Activated CD8-positive, alpha-beta memory T cell treated with anti-CD3 and anti-CD28 coated beads, Interleukin-2, amount 10 ng/mL, durations not matched to agents 7 days and 5 days (primary cell): ENCODE measurements around the gene ARHGAP5. TPM values are rescaled to one million over a fixed set of nuclear protein-coding genes. Genes with fewer than 3 reads are reported as not detected.

Source experiments
- ATAC-seq: fragments of 150-1000 bp; cut with Tn5 transposase; one replicate; pipeline ENCODE4 v1.10.0; 2021; ENCODE audit warnings: moderate library complexity
- CTCF ChIA-PET: fragments of 350-600 bp; sonication (Branson Sonifier 250); formaldehyde crosslinking; loops from one replicate; lab custom pipeline; 2021; ENCODE audit warnings: antibody characterized with exemption; lab: Charles Lee
- DNase-seq: peaks from one replicate; pipeline ENCODE4 v3.0.0-alpha.2; 2020
- H3K27ac Mint-ChIP-seq: one replicate; pipeline ENCODE4 v1.8.0; 2021; ENCODE audit warnings: mild to moderate bottlenecking, mixed read lengths
- H3K27me3 Mint-ChIP-seq: one replicate; pipeline ENCODE4 v1.8.0; 2021; ENCODE audit warnings: mixed read lengths
- H3K36me3 Mint-ChIP-seq: one replicate; pipeline ENCODE4 v1.8.0; 2021; ENCODE audit warnings: mild to moderate bottlenecking, mixed read lengths
- H3K4me1 Mint-ChIP-seq: one replicate; pipeline ENCODE4 v1.8.0; 2021; ENCODE audit warnings: mixed read lengths
- H3K4me3 Mint-ChIP-seq: one replicate; pipeline ENCODE4 v1.8.0; 2021; ENCODE audit warnings: mild to moderate bottlenecking, moderate library complexity, mixed read lengths
- H3K9me3 Mint-ChIP-seq: one replicate; pipeline ENCODE4 v1.8.0; 2022; ENCODE audit warnings: low read depth, mixed read lengths
- total RNA-seq, 2 experiments: library from RNA; stranded (reverse); gene quantifications; one replicate each; pipeline ENCODE4 v1.2.3, GENCODE V29; 2021

The ARHGAP5 gene
- total RNA-seq, 2 experiments from 2014 or later: 25.8 to 29.4 TPM

- CTCF ChIA-PET: interaction anchor here (0.7 to 2.4 kb wide), 6 partner anchors 47 to 277 kb away, joined by 3 to 7 read pairs (median 3); no protein-coding TSS in a partner anchor
- Mint-ChIP-seq H3K4me3 (peak within 1 kb of the TSS; percentile 82), H3K4me1 (peaks cover 43% of the 10 kb centered on the region), H3K27me3 (peaks cover 18% of the 10 kb centered on the region), H3K9me3 (no peaks in the 10 kb centered on the region), H3K36me3 (peaks cover 1% of the 10 kb centered on the region), H3K27ac (peak within 1 kb of the TSS; percentile 98)
- peak; percentile 91 for DNase-seq
- ATAC-seq: peak; percentile 86
These were observed 126.1 kb downstream of the ARHGAP5 start, which contains the start of gene RNU6-8 for GRCh38 chr14:32202998-32203882. RNU6-8 (minus strand) TSS chr14:32203269.

DNA sequence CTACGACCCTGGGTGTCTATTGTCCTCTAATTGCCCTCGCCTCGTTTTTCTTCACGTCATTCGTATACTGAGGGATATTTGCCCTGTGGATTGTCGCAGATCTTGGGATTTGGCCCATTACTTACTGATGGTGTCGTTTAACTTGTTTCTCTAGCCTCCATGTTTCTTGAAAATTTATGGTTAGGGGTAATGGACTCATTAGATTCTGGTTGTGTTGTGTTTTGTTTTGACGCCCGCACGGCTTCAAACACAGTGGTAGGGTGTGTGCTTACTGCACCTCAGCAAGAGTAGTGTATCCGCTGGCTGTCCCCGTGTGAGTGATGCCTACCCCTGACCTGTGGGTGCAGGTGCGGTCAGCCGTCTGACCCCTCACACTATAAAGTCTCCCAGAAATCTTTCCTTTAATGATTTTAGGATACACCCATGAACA, 126.8 kb downstream of the ARHGAP5 start:
- Mint-ChIP-seq H3K27ac (peak overlapping the region; percentile 89), H3K27me3 (peaks cover 25% of the 10 kb centered on the region), H3K4me3 (peak overlapping the region; percentile 82), H3K9me3 (no peaks in the 10 kb centered on the region), H3K4me1 (peaks cover 43% of the 10 kb centered on the region), H3K36me3 (peaks cover 1% of the 10 kb centered on the region)
- ATAC-seq: no peak
- peak; percentile 43 for DNase-seq
- CTCF ChIA-PET: interaction anchor here (0.7 to 2.4 kb wide), 5 partner anchors 46 to 277 kb away, joined by 3 to 7 read pairs (median 3); no protein-coding TSS in a partner anchor

- Mint-ChIP-seq H3K4me1 (peaks cover 39% of the 10 kb centered on the region), H3K36me3 (peaks cover 1% of the 10 kb centered on the region), H3K27me3 (peaks cover 29% of the 10 kb centered on the region), H3K9me3 (no peaks in the 10 kb centered on the region), H3K4me3 (no peak overlapping the region), H3K27ac (no peak overlapping the region)
- CTCF ChIA-PET: interaction anchor here (0.8 to 1.2 kb wide), 2 partner anchors 49 to 132 kb away, joined by 3 to 6 read pairs; no protein-coding TSS in a partner anchor
- ATAC-seq: no peak
- no peak for DNase-seq
These were observed 128.4 kb downstream of the ARHGAP5 start for GRCh38 chr14:32205554-32205953.

GRCh38 chr14:32205984-32206383, 128.9 kb downstream of the ARHGAP5 start:
- no peak for DNase-seq
- Mint-ChIP-seq H3K36me3 (peaks cover 1% of the 10 kb centered on the region), H3K4me3 (no peak overlapping the region), H3K27ac (no peak overlapping the region), H3K4me1 (peaks cover 35% of the 10 kb centered on the region), H3K27me3 (peaks cover 29% of the 10 kb centered on the region), H3K9me3 (no peaks in the 10 kb centered on the region)
- no peak for ATAC-seq
- CTCF ChIA-PET: interaction anchor here (0.8 to 1.2 kb wide), 2 partner anchors 48 to 133 kb away, joined by 3 to 6 read pairs; no protein-coding TSS in a partner anchor

DNA sequence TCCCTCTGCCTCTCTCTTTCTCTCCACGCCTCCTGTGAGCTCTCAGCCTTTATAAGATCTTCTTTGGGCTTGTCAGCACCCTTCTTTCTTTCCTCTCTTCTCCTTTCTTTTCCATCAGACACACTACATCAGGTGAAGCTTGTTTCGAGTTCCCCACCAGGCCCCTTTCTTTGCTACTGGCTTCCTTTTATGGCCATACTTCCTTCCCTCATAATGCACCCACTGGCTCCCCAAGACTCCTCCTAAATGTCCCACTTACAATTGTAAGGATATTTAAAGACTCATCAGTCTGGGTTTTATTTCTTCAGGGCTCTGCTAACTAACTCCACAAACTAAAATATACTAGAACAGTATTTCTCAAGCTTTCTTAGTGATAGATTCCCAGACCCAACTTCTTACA, 129.4 kb downstream of the ARHGAP5 start:
- Mint-ChIP-seq H3K27ac (no peak overlapping the region), H3K4me3 (no peak overlapping the region), H3K36me3 (peaks cover 1% of the 10 kb centered on the region), H3K27me3 (peaks cover 29% of the 10 kb centered on the region), H3K4me1 (peaks cover 34% of the 10 kb centered on the region), H3K9me3 (no peaks in the 10 kb centered on the region)
- DNase-seq (no peak), ATAC-seq (no peak)
- CTCF ChIA-PET: interaction anchor here (1.2 to 1.3 kb wide), 2 partner anchors 14 to 48 kb away, joined by 4 to 6 read pairs; no protein-coding TSS in a partner anchor

- H3K4me3 Mint-ChIP-seq: no peak overlapping the region
- no peak overlapping the region for H3K27ac Mint-ChIP-seq
- no peaks in the 10 kb centered on the region for H3K9me3 Mint-ChIP-seq
- H3K27me3 Mint-ChIP-seq: peaks cover 27% of the 10 kb centered on the region
- H3K4me1 Mint-ChIP-seq: peaks cover 20% of the 10 kb centered on the region
- ATAC-seq: no peak
- no peaks in the 10 kb centered on the region for H3K36me3 Mint-ChIP-seq
- CTCF ChIA-PET: interaction anchor here (1.9 kb wide), 1 partner anchor 44 kb away, joined by 4 read pairs; no protein-coding TSS in a partner anchor
- DNase-seq: no peak
These were observed 131.4 kb downstream of the ARHGAP5 start for GRCh38 chr14:32208490-32208889.

Other genes starting within 250 kb of the ARHGAP5 start
- gene RNU6-7, start 124.7 kb downstream of the ARHGAP5 start, total RNA-seq: not detected
- not detected for gene RNU6-8, start 126.0 kb downstream of the ARHGAP5 start, total RNA-seq